Measurements from ENCODE around the gene DAPP1.

Gene DAPP1

DNA sequence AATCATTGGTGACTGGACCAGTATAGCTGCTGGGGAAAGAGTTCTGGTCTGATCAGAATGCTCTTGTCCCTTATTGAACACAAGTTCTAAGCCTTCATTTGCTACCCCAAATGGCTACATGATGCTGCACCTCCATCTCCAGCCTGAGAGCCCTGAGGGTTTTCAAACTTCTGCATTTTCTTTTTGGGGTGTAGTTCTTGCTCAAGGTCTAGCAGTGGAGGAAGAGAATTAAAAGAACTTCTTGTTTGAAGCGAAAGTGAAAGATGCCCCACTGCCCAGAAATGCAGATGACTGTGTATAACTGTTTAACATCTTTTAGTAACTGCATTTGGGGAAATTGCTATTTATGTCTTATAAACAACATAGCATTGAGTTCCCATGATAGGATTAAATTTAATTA, 39.1 kb downstream of the DAPP1 start:
- DNase-seq (ENCODE audit: low spot score) = no peak

DNA sequence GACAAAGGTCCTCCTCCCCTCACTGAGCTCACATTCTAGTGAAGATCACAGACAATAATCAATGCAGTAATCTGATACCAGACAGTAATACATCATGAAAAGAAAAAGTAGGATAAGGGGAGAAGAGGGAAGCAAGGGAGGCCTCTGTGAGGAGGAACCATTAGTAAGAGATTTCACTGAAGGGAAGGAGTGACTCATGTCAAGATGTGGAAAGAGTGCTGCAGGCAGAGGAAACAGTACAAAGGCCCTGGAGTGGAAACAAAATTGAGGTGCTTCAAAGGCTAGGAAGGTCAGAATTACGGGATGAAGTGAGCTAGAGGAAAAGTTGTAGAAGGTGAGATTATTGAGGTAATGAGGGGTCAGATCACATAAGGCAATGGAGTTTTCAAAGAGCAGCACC, 39.5 kb downstream of the DAPP1 start:
- DNase-seq (ENCODE audit: low spot score) = peak; percentile 68

DNA sequence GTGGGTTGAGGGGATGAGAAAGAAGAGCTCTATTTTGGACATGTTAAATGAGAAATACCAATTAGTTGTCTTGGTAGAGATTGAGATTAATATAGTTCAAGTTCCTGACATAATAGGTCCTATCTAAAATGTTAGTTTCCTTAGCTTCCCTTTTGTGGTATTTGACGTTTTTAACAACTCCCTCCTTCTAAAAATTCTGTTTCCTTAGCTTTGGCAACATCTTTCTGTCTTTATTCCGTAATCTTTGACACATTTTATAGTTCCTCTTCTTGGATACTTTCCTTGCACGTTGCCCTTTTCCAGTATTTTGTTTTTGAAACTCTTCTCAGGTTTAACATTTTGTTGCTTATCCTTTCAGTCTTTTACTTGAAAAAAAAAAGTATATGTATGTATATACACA, 40.7 kb downstream of the DAPP1 start:
- DNase-seq (ENCODE audit: low spot score) = no peak

DNA sequence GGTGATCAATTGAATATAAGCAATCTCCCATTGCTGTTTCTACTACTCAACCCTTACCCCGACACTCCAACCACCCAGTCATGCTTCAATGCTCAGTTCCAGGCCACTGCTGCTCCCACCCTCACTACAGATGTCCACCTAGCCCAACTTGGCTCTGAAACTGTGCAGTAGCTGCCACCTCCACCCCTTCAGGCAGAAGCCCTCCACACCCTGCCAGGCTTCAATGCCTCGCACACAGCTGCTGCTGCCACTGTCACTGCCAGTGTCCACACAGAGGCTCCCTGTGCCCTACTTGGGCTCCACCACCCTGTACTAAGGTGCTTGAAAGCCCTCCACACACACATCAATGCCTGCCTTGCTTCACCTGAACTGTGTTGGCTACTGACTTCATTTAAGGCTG, 43.0 kb downstream of the DAPP1 start:
- DNase-seq (ENCODE audit: low spot score) = no peak

- no peak for DNase-seq (ENCODE audit: low spot score)
Measured at GRCh38 chr4:99860521-99860920, 43.9 kb downstream of the DAPP1 start.

DNA sequence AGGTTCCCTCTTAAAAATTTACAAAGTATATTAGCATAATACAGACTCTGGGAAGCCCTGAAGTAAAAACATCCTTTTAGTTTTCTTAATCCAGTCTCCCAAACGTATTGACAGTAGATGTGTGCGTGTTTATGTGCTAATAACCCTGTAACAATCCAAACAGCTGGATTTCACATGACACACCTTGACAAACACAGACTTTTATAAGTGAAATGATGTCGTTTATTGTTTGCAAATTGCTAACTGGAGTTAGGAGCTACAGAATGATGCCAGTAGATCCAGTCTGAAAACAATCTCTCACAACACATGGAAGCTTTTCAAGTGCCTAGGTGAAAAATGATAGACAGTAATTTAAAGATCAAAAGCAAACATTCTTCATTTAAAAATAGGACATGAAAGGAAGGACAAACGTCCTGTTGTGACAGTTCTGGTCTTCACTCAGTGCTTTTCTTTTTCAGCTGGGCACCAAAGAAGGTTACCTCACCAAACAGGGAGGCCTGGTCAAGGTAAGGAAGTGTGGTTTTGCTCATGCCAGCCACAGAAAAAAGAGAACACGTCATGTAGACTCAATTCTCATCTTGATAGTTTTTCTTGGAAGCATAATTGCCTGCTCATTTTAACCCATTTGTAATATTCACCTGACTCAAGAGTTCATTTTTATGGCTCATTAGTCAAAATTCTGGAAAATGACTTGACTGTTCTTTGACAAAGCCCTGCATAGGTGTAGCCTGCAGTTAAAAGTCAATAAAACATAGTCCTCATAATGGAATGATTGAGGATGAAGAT, 44.7 kb downstream of the DAPP1 start:
- DNase-seq (ENCODE audit: low spot score) = peak; percentile 88

DNA sequence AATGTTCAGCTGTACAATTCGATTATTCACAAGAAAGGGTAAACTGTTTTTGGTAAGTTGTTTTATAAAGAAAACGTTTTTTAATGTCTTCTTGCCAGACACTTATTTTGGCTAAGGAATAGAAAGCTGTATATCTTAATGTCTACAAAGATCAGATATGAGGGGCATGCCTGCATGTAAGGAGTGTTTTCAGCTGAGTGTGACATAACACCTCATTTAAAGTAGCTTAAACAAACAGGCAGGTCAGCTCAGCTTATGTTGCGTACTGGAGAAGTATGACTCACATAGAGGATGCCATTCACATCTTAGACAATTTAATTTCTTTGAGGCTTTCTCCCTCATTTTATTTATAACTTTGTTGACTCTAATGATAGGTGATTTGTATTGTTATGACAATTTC, 47.2 kb downstream of the DAPP1 start:
- DNase-seq (ENCODE audit: low spot score) = no peak

DNA sequence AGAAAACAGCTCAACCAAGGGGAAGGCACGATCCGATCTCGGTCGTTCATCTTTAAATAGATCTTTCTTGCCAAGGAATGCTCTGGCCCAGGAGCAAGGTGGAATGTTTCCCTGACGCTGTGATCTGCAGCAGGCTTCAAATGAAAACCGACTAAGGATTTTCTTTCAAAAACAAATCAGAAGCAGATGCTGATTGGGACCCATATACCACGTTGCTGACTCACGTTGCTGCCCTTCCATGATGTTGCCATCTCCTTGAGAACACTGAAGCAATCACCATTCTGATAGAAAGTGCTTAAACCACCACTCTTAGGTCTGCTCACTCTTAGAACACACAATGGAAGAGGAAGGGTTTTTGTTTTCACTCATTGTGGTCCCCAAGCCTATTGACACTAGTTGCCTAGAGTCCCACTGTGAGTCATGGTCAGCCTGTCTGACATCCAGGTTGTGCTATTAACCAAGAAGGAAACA, 51.5 kb downstream of the DAPP1 start:
- DNase-seq (ENCODE audit: low spot score) = peak; percentile 92

DNA sequence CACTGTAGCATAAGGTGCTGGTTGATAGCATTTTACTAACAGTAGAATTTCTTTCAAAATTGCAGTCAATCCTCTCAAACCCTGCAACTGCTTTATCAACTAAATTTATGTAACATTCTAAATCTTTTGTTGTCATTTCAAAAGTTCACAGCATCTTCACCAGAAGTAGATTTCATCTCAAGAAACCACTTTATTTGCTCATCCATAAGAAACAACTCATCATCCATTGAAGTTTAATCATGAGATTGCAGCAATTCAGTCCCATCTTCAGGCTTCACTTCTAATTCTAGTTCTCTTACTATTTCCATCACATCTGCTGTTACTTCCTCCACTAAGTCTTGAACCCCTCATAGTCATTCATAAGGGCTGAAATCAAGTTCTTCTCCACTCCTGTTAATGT, 55.9 kb downstream of the DAPP1 start:
- no peak for DNase-seq (ENCODE audit: low spot score)

- no peak for DNase-seq (ENCODE audit: low spot score)
Measured at GRCh38 chr4:99875071-99875470, 58.4 kb downstream of the DAPP1 start.

- DNase-seq (ENCODE audit: low spot score) = no peak
Measured at GRCh38 chr4:99876946-99877345, 60.3 kb downstream of the DAPP1 start.

DNA sequence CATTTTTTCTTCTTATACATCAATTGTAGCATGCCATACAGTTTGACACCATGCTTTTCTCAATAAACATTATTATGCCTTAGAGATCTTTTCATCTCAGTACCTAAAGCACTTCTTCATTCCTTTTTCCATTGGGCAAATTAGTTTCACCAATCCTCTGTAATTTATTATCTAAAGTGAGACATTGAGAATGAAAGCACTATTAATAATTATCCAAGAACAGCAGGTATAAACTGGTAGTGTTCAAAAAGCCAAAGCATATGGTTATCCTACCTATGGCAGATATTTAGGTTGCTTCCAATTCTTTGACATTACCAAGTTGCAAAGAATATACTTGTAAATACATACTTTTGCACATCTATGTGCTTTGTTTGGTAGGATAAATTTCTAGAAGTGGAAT, 62.0 kb downstream of the DAPP1 start:
- DNase-seq (ENCODE audit: low spot score) = no peak

DNA sequence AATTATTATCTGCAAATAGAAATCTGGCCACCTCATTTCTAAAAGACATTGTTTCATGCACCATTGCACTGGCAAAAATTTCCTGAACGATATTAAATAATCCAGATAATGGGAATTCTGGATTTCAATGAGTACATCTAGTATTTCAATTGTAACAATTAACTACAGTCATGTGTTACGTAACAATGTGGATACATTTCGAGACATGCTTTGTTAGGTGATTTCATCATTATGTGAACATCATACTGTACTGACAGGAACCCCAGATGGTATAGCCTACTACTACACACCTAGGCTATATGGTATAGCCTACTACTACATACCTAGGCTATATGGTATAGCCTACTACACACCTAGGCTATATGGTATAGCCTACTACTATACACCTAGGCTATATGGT, 62.8 kb downstream of the DAPP1 start:
- DNase-seq (ENCODE audit: low spot score) = no peak

GRCh38 chr4:99885063-99885664, 68.5 kb downstream of the DAPP1 start:
- peak; percentile 53 for DNase-seq (ENCODE audit: low spot score)

DNA sequence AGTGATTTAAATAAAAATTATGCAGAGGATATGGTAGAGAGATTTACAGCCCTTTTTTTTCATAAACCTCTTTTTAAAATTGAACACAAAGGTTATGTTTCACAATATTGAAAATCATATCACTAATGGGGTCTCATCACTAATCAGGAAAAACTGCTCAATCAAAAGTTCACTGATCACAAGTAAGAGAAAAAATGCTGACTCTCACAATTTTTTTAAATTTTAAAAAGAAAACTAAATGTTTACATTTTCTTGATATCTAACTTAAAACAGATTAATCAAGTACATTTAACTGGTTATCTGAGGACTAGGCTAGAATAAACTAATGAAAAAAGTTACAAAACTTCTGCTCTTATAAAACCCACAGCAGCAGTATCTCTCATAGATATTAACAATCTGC, 69.1 kb downstream of the DAPP1 start:
- no peak for DNase-seq (ENCODE audit: low spot score)

GRCh38 chr4:99886146-99886545, 69.5 kb downstream of the DAPP1 start:
- DNase-seq (ENCODE audit: low spot score) = no peak

DNA sequence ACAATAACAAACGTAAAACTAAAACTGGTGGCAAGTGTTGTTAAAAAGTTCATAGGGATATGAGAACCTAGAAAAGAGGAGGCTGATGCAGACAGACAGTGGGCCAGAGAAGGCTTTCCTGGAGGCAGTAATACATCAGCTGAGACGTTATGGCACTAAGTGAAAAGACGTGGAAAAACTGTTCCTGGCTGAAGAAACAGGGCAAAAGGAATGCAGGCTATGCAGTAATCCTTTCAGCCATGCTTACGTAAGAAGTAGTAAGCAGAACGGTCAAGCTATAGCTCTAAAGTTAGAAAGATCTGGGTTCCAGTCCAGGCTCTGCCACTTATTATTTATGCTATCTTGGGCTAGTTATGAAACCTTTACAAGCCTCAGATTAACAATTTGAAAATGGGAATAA, 71.2 kb downstream of the DAPP1 start:
- no peak for DNase-seq (ENCODE audit: low spot score)

DNA sequence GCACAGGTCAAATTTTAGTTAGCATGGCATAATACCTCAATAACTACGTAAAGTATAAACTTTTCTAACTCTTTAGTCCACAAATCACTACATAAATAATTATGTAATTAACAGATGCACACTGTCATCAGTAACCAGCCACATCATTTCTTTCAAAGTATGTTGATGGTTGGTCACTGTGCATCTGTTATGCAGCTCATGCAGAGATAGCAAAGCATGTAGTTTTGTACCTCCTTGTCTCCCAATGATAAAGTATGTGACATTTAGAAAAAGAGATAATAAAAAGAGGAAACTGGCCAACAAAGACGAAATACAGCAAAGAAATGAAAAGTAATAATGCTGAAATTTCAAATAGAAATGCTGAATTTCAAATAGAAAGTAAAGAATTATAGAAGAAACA, 74.7 kb downstream of the DAPP1 start:
- DNase-seq (ENCODE audit: low spot score) = no peak

GRCh38 chr4:99893029-99893428, 76.4 kb downstream of the DAPP1 start:
- DNase-seq (ENCODE audit: low spot score) = no peak

DNA sequence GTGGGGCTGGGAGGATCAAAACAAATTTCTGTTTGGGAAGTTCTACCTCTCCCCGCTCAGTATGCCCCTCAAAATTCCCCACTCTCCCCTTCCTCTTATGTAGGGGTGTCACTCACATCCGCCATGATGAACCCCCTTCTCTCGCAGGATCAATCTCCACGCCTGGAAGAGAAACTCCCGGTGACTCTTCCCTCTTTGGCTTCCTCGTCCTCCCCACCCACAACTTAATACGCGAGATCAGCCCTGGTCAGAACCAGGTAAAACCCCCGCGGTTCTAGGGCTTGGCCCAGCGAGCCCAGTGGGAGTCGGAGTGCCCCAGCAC, 77.2 kb downstream of the DAPP1 start:
- DNase-seq (ENCODE audit: low spot score) = no peak

- peak; percentile 93 for DNase-seq (ENCODE audit: low spot score)
Measured at GRCh38 chr4:99894161-99894997, 77.8 kb downstream of the DAPP1 start, which contains the start of gene LAMTOR3. LAMTOR3 (minus strand) TSS chr4:99894427; CDS start chr4:99893963, 464 bp downstream.

- no peak for DNase-seq (ENCODE audit: low spot score)
Measured at GRCh38 chr4:99894998-99895397, 78.4 kb downstream of the DAPP1 start.

DNA sequence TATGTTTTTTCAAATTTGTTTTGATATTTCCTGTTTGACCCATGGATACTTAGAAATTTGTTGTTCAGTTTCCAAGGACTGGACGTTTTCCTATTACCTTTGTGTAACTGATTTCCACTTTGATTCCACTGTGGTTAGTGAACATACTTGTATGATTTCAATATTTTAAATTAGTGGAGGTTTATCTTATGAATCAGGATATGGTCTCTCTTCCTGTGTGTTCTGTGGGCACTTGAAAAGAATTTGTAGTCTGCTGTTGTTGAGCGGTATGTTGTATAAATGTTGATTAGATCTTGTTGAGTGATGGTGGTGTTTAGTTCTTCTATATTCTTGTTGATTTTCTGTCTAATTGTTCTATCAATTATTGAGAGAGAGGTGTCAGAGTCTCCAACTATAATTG, 98.8 kb downstream of the DAPP1 start:
- no peak for DNase-seq (ENCODE audit: low spot score)

Data from activated CD4-positive, alpha-beta T cell treated with anti-CD3 and anti-CD28 coated beads, Interleukin-2, Interleukin-4, amounts not matched to agents 100 ng/mL and 50 ng/mL, durations not matched to agents 16 hours and 8 hours (primary cell).